Panc1 (cell line): ENCODE results near the gene SLC20A1. TPM values are rescaled to one million over a fixed set of nuclear protein-coding genes. Genes with fewer than 3 reads are reported as not detected.

ENCODE experiments used
- ATAC-seq: fragments of 200-7000 bp; cut with Tn5 transposase; 2 replicates; pipeline ENCODE4 v1.9.1; 2020; ENCODE audit warnings: mild to moderate bottlenecking, moderate library complexity
- BruUV-seq: library from RNA; stranded (reverse); fragments of 400-500 nt; replicated peaks from 2 replicates; lab custom pipeline; 2021; lab: Mats Ljungman, UMichigan
- CTCF ChIA-PET: fragments of 300-600 bp; sonication (Branson Sonifier 250); formaldehyde crosslinking; loops from one replicate; lab custom pipeline; 2022; ENCODE audit warnings: antibody characterized with exemption; lab: Charles Lee
- POLR2A ChIA-PET: fragments of 300-600 bp; sonication (Branson Sonifier 250); formaldehyde crosslinking; loops from one replicate; lab custom pipeline; 2022; ENCODE audit warnings: antibody characterized with exemption; lab: Charles Lee
- DNase-seq: peaks from one replicate; pipeline ENCODE4 v3.0.0-alpha.2; 2010; ENCODE audit warnings: low read depth, low spot score
- H3K27ac ChIP-seq: 2 replicates; pipeline ENCODE4 v1.5.1; 2011; ENCODE audit warnings: mild to moderate bottlenecking, low read length, inconsistent platforms
- H3K27me3 ChIP-seq: fragments of 200-500 bp; sonication (Bioruptor generic); 2 replicates; pipeline ENCODE4 v1.6.0; 2014; ENCODE audit warnings: low read length, inconsistent platforms; ENCODE audit not compliant: control insufficient read depth, insufficient read depth
- H3K36me3 ChIP-seq: fragments of 200-500 bp; sonication (Bioruptor generic); 2 replicates; pipeline ENCODE4 v1.5.1; 2014; ENCODE audit warnings: inconsistent platforms, mild to moderate bottlenecking, low read length, moderate library complexity; ENCODE audit not compliant: control insufficient read depth, insufficient read depth
- H3K4me1 ChIP-seq: 2 replicates; pipeline ENCODE4 v1.5.1; 2011; ENCODE audit warnings: inconsistent platforms, mild to moderate bottlenecking, low read length, moderate library complexity; ENCODE audit not compliant: control insufficient read depth, insufficient read depth
- H3K4me3 ChIP-seq, 2 experiments: 2 replicates each; pipeline ENCODE4 v1.5.1; 2011 to 2012; ENCODE audit warnings: low read depth in 2 of 2, low read length in 2 of 2, mild to moderate bottlenecking in 2 of 2, inconsistent platforms in 1 of 2, moderate library complexity in 1 of 2
- H3K9me3 ChIP-seq: fragments of 200-500 bp; sonication (Bioruptor generic); 2 replicates; pipeline ENCODE4 v1.5.1; 2014; ENCODE audit warnings: low read depth, mild to moderate bottlenecking, inconsistent platforms, low read length, moderate library complexity; ENCODE audit not compliant: control insufficient read depth, insufficient read depth
- CTCF ChIP-seq: fragments of 450-650 bp; IDR thresholded peaks from 2 replicates; pipeline ENCODE4 v1.5.1; 2017; ENCODE audit warnings: mild to moderate bottlenecking
- POLR2AphosphoS5 ChIP-seq: IDR thresholded peaks from 2 replicates; pipeline ENCODE4 v1.6.1; 2012; ENCODE audit warnings: mild to moderate bottlenecking, low read depth, low read length, moderate library complexity
- REST ChIP-seq, 2 experiments: IDR thresholded peaks; 2 replicates each; pipeline ENCODE4 v1.6.1; 2011 to 2012; ENCODE audit warnings: low read depth in 2 of 2, control low read depth in 1 of 2, low read length in 1 of 2, mild to moderate bottlenecking in 1 of 2, moderate library complexity in 1 of 2; ENCODE audit not compliant: insufficient read depth in 1 of 2
- SIN3A ChIP-seq: IDR thresholded peaks from 2 replicates; pipeline ENCODE4 v1.6.1; 2012; ENCODE audit warnings: low read depth, mild to moderate bottlenecking, low read length, moderate library complexity, borderline replicate concordance; ENCODE audit not compliant: insufficient read depth
- TCF7L2 ChIP-seq: IDR thresholded peaks from 2 replicates; pipeline ENCODE4 v1.6.1; 2011; ENCODE audit warnings: mild to moderate bottlenecking, low read depth, low read length, inconsistent platforms
- in situ Hi-C: cut with HindIII; loops from 2 replicates; pipeline ENCODE4 v1.10.0; 2016; ENCODE audit warnings: low sequenced_read_pairs, low pct_unique_long_range_greater_than_20kb
- intact Hi-C: fragments of 100-400 bp; cut with micrococcal nuclease; formaldehyde crosslinking; loops from one replicate; pipeline ENCODE4 v1.10.0; 2022; ENCODE audit not compliant: unreplicated experiment
- total RNA-seq: library from RNA; stranded (reverse); gene quantifications from one replicate; pipeline ENCODE4 v1.2.1, GENCODE V29; 2021; ENCODE audit not compliant: unreplicated experiment

The SLC20A1 gene
- total RNA-seq, 1 experiment from 2014 or later = 72.0 TPM

GRCh38 chr2:112634874-112635157 is 10.9 kb upstream of the SLC20A1 start:
- intact Hi-C loops (no loop called here), in situ Hi-C loops (no loop called here)
- ATAC-seq = no peak
- H3K36me3 ChIP-seq = no peaks in the 10 kb centered on the region
- peaks cover 15% of the 10 kb centered on the region for H3K4me1 ChIP-seq
- no peaks in the 10 kb centered on the region for H3K9me3 ChIP-seq
- DNase-seq = no peak
- POLR2A ChIA-PET = no interaction called here
- CTCF ChIA-PET = no interaction called here
- no TSS peak for BruUV-seq
- no peak overlapping the region for H3K4me3 ChIP-seq
- TF ChIP-seq TCF7L2 (no peak), CTCF (no peak), REST (IDR thresholded peaks at IDR 0.05; ENCODE audit: insufficient read depth in 1 of 2, low read depth in 2 of 2, low read length in 1 of 2) (no peak), SIN3A (no peak), POLR2AphosphoS5 (no peak)
- H3K27ac ChIP-seq = no peak overlapping the region
- H3K27me3 ChIP-seq = no peaks in the 10 kb centered on the region

GRCh38 chr2:112636605-112637288 is 9.0 kb upstream of the SLC20A1 start:
- no peak overlapping the region for H3K27ac ChIP-seq
- ChIA-PET CTCF (no interaction called here), POLR2A (no interaction called here)
- intact Hi-C loops (no loop called here), in situ Hi-C loops (no loop called here)
- H3K27me3 ChIP-seq = no peaks in the 10 kb centered on the region
- DNase-seq (no peak), ATAC-seq (no peak)
- H3K4me1 ChIP-seq = peaks cover 5% of the 10 kb centered on the region; the same call in 1 of the 2 replicates
- no peaks in the 10 kb centered on the region for H3K9me3 ChIP-seq
- BruUV-seq = no TSS peak
- no peak overlapping the region for H3K4me3 ChIP-seq
- no peak for TF ChIP-seq SIN3A
- no peak for TF ChIP-seq POLR2AphosphoS5
- no peak for TF ChIP-seq TCF7L2
- no peak for TF ChIP-seq CTCF
- no peak for TF ChIP-seq REST (IDR thresholded peaks at IDR 0.05; ENCODE audit: insufficient read depth in 1 of 2, low read depth in 2 of 2, low read length in 1 of 2)
- H3K36me3 ChIP-seq = no peaks in the 10 kb centered on the region
